ENCODE measurements around the gene CTNNA1. TPM values are rescaled to one million over a fixed set of nuclear protein-coding genes. Genes with fewer than 3 reads are reported as not detected.
"Not testable (repeated sequence)": the region's sequence is repeated elsewhere in the genome, so short reads cannot be mapped to it uniquely, and the experiment has no call there.

The CTNNA1 gene
- total and polyA plus RNA-seq, 5 donors, result 163 to 360 (median 289) TPM

GRCh38 chr5:138760448-138761110, 7.4 kb downstream of the CTNNA1 start:
- 65% methylated on average over 11 of the region's 11 CpGs for WGBS
- H3K27me3 ChIP-seq (ENCODE audit: control insufficient read depth, insufficient read depth), result no peaks in the 10 kb centered on the region
- peaks cover 13% of the 10 kb centered on the region for H3K4me1 ChIP-seq (ENCODE audit: control insufficient read depth, insufficient read depth, low read length)
- DNase-seq (no peak), ATAC-seq (no peak)
- H3K27ac ChIP-seq (ENCODE audit: low read length), result peak overlapping the region; percentile 10
- no peaks in the 10 kb centered on the region for H3K9me3 ChIP-seq (ENCODE audit: control insufficient read depth, low read length)
- intact Hi-C loops (cut with DNase I), result no loop called here
- no peak overlapping the region for H3K4me3 ChIP-seq (ENCODE audit: low read length)

- H3K4me3 ChIP-seq (ENCODE audit: low read length); ATAC-seq; DNase-seq; intact Hi-C loops (cut with DNase I); H3K9me3 ChIP-seq (ENCODE audit: control insufficient read depth, low read length); H3K27me3 ChIP-seq (ENCODE audit: control insufficient read depth, insufficient read depth): not testable (repeated sequence)
- Histone ChIP-seq H3K4me1 (ENCODE audit: control insufficient read depth, insufficient read depth, low read length) (peaks cover 14% of the 10 kb centered on the region), H3K27ac (ENCODE audit: low read length) (peak overlapping the region; percentile 10)
- 57% methylated on average over 7 of the region's 7 CpGs for WGBS
Observed at GRCh38 chr5:138761115-138761514, 7.9 kb downstream of the CTNNA1 start.

GRCh38 chr5:138761670-138762069, 8.4 kb downstream of the CTNNA1 start:
- intact Hi-C loops (cut with DNase I); ATAC-seq; DNase-seq; H3K27ac ChIP-seq (ENCODE audit: low read length); H3K9me3 ChIP-seq (ENCODE audit: control insufficient read depth, low read length); H3K4me3 ChIP-seq (ENCODE audit: low read length); H3K27me3 ChIP-seq (ENCODE audit: control insufficient read depth, insufficient read depth): not testable (repeated sequence)
- 74% methylated on average over 6 of the region's 6 CpGs for WGBS
- peaks cover 18% of the 10 kb centered on the region for H3K4me1 ChIP-seq (ENCODE audit: control insufficient read depth, insufficient read depth, low read length)

- no peak overlapping the region for H3K27ac ChIP-seq (ENCODE audit: low read length)
- 38% methylated on average over 1 of the region's 1 CpG for WGBS
- intact Hi-C loops (cut with DNase I), result no loop called here
Observed at GRCh38 chr5:138762110-138762509, 8.9 kb downstream of the CTNNA1 start.

GRCh38 chr5:138763037-138763778, 10.0 kb downstream of the CTNNA1 start:
- no peak for DNase-seq
- H3K27ac ChIP-seq (ENCODE audit: low read length), result no peak overlapping the region
- H3K4me1 ChIP-seq (ENCODE audit: control insufficient read depth, insufficient read depth, low read length), result peaks cover 21% of the 10 kb centered on the region
- no peak for ATAC-seq
- intact Hi-C loops (cut with DNase I), result no loop called here
- 92% methylated on average over 3 of the region's 3 CpGs for WGBS
- no peaks in the 10 kb centered on the region for H3K9me3 ChIP-seq (ENCODE audit: control insufficient read depth, low read length)
- no peak overlapping the region for H3K4me3 ChIP-seq (ENCODE audit: low read length)
- H3K27me3 ChIP-seq (ENCODE audit: control insufficient read depth, insufficient read depth), result no peaks in the 10 kb centered on the region

More at GRCh38 chr5:138762110-138762509, 8.9 kb downstream of the CTNNA1 start:
- Histone ChIP-seq H3K4me3 (ENCODE audit: low read length) (no peak overlapping the region), H3K9me3 (ENCODE audit: control insufficient read depth, low read length) (no peaks in the 10 kb centered on the region), H3K27me3 (ENCODE audit: control insufficient read depth, insufficient read depth) (no peaks in the 10 kb centered on the region), H3K4me1 (ENCODE audit: control insufficient read depth, insufficient read depth, low read length) (peaks cover 18% of the 10 kb centered on the region)
- ATAC-seq, result no peak
- DNase-seq, result no peak

GRCh38 chr5:138770291-138770690, 17.1 kb downstream of the CTNNA1 start:
- intact Hi-C loops (cut with DNase I), result no loop called here
- no peak for DNase-seq
- H3K27ac ChIP-seq (ENCODE audit: low read length), result no peak overlapping the region
- H3K9me3 ChIP-seq (ENCODE audit: control insufficient read depth, low read length), result no peaks in the 10 kb centered on the region
- H3K27me3 ChIP-seq (ENCODE audit: control insufficient read depth, insufficient read depth), result no peaks in the 10 kb centered on the region
- WGBS, result 84% methylated on average over 6 of the region's 6 CpGs
- peak in 1 of 2 donors; percentile 20 for ATAC-seq
- H3K4me1 ChIP-seq (ENCODE audit: control insufficient read depth, insufficient read depth, low read length), result peaks cover 13% of the 10 kb centered on the region
- no peak overlapping the region for H3K4me3 ChIP-seq (ENCODE audit: low read length)

GRCh38 chr5:138770977-138771376, 17.8 kb downstream of the CTNNA1 start:
- intact Hi-C loops (cut with DNase I), result no loop called here
- peaks cover 13% of the 10 kb centered on the region for H3K4me1 ChIP-seq (ENCODE audit: control insufficient read depth, insufficient read depth, low read length)

GRCh38 chr5:138772986-138773594, 19.9 kb downstream of the CTNNA1 start:
- H3K4me1 ChIP-seq (ENCODE audit: control insufficient read depth, insufficient read depth, low read length), result peaks cover 4% of the 10 kb centered on the region
- ATAC-seq (peak; percentile 34 to 51), DNase-seq (no peak)
- intact Hi-C loops (cut with DNase I), result no loop called here
- H3K9me3 ChIP-seq (ENCODE audit: control insufficient read depth, low read length), result no peaks in the 10 kb centered on the region
- no peak overlapping the region for H3K4me3 ChIP-seq (ENCODE audit: low read length)
- no peak overlapping the region for H3K27ac ChIP-seq (ENCODE audit: low read length)
- H3K27me3 ChIP-seq (ENCODE audit: control insufficient read depth, insufficient read depth), result no peaks in the 10 kb centered on the region
- WGBS, result 42% methylated on average over 5 of the region's 5 CpGs

More at GRCh38 chr5:138770977-138771376, 17.8 kb downstream of the CTNNA1 start:
- DNase-seq (no peak), ATAC-seq (no peak)
- Histone ChIP-seq H3K9me3 (ENCODE audit: control insufficient read depth, low read length) (no peaks in the 10 kb centered on the region), H3K27ac (ENCODE audit: low read length) (no peak overlapping the region), H3K4me3 (ENCODE audit: low read length) (no peak overlapping the region), H3K27me3 (ENCODE audit: control insufficient read depth, insufficient read depth) (no peaks in the 10 kb centered on the region)
- 60% methylated on average over 1 of the region's 1 CpG for whole genome bisulfite sequencing

GRCh38 chr5:138773624-138774023, 20.4 kb downstream of the CTNNA1 start:
- H3K4me1 ChIP-seq (ENCODE audit: control insufficient read depth, insufficient read depth, low read length); H3K27me3 ChIP-seq (ENCODE audit: control insufficient read depth, insufficient read depth); H3K9me3 ChIP-seq (ENCODE audit: control insufficient read depth, low read length); intact Hi-C loops (cut with DNase I); DNase-seq; ATAC-seq; H3K27ac ChIP-seq (ENCODE audit: low read length); H3K4me3 ChIP-seq (ENCODE audit: low read length): not testable (repeated sequence)
- WGBS, result 86% methylated on average over 6 of the region's 6 CpGs

GRCh38 chr5:138775034-138775433, 21.8 kb downstream of the CTNNA1 start:
- no peak overlapping the region for H3K4me3 ChIP-seq (ENCODE audit: low read length)
- peaks cover 8% of the 10 kb centered on the region for H3K4me1 ChIP-seq (ENCODE audit: control insufficient read depth, insufficient read depth, low read length)
- WGBS, result 78% methylated on average over 1 of the region's 1 CpG
- no peaks in the 10 kb centered on the region for H3K9me3 ChIP-seq (ENCODE audit: control insufficient read depth, low read length)
- DNase-seq (no peak), ATAC-seq (no peak)
- intact Hi-C loops (cut with DNase I), result no loop called here
- H3K27ac ChIP-seq (ENCODE audit: low read length), result no peak overlapping the region
- H3K27me3 ChIP-seq (ENCODE audit: control insufficient read depth, insufficient read depth), result no peaks in the 10 kb centered on the region

- Histone ChIP-seq H3K4me3 (ENCODE audit: low read length) (no peak overlapping the region), H3K27ac (ENCODE audit: low read length) (no peak overlapping the region), H3K9me3 (ENCODE audit: control insufficient read depth, low read length) (no peaks in the 10 kb centered on the region), H3K4me1 (ENCODE audit: control insufficient read depth, insufficient read depth, low read length) (peaks cover 5% of the 10 kb centered on the region), H3K27me3 (ENCODE audit: control insufficient read depth, insufficient read depth) (no peaks in the 10 kb centered on the region)
- DNase-seq (no peak), ATAC-seq (no peak)
- intact Hi-C loops (cut with DNase I), result no loop called here
- WGBS, result 96% methylated on average over 11 of the region's 11 CpGs
Observed at GRCh38 chr5:138778234-138778633, 25.0 kb downstream of the CTNNA1 start.
